Pancreas (tissue), 10 donors: ENCODE results near the gene CDKAL1. TPM values are rescaled to one million over a fixed set of nuclear protein-coding genes. Genes with fewer than 3 reads are reported as not detected.

Source experiments
- ATAC-seq, 4 donors: fragments of 200-7000 bp; cut with Tn5 transposase; one replicate each; pipeline versions ENCODE4 v1.8.0 to v1.9.1; 2020; ENCODE audit warnings: mild to moderate bottlenecking in 4 of 4, moderate library complexity in 4 of 4
- DNase-seq, 6 donors: peaks; one replicate each; pipeline ENCODE4 v3.0.0-alpha.2; 2020
- FAIRE-seq: peaks from 2 replicates; lab custom pipeline; 2012; peaks lifted over from hg19 to GRCh38; lab: Jason Lieb, UNC
- H3K27ac ChIP-seq, 4 donors: fragments of 200-600 bp; sonication (generic); 1 replicate in 3 of 4; 2 replicates in 1 of 4; pipeline versions ENCODE4 v1.5.0 to v1.8.0; 2020
- H3K27me3 ChIP-seq, 4 donors: fragments of 200-600 bp; one replicate each; pipeline ENCODE4 v1.8.0; 2021
- H3K36me3 ChIP-seq, 3 donors: fragments of 200-600 bp; sonication (generic) in 1 of 3; one replicate each; pipeline versions ENCODE4 v1.5.0 to v1.8.0; 2020 to 2021
- H3K4me1 ChIP-seq, 3 donors: fragments of 200-600 bp; one replicate each; pipeline ENCODE4 v1.8.0; 2021
- H3K4me3 ChIP-seq, 4 donors: fragments of 200-600 bp; sonication (generic) in 2 of 4; one replicate each; pipeline versions ENCODE4 v1.5.0 to v1.8.0; 2020 to 2021
- H3K9me3 ChIP-seq, 4 donors: fragments of 200-600 bp; one replicate each; pipeline ENCODE4 v1.8.0; 2021
- CTCF ChIP-seq, 4 donors: fragments of 200-600 bp; sonication (generic) in 3 of 4; IDR thresholded peaks; one replicate each; pipeline versions ENCODE4 v1.5.0 to v1.8.0; 2021; ENCODE audit warnings: antibody characterized with exemption in 4 of 4
- WGBS, 2 donors: extraction: QIAGEN DNeasy Blood & Tissue Kit; methylation state at CpG; one replicate each; pipeline ENCODE4 v1.1.7; 2013; 5-methylcytosine and 5-hydroxymethylcytosine counted together
- intact Hi-C, 3 donors: fragments of 100-400 bp; cut with DNase I; formaldehyde crosslinking; loops; one replicate each; pipeline versions ENCODE4 v1.11.1 to v1.14.2; 2022
- polyA plus RNA-seq, 2 donors: library from polyadenylated mRNA; stranded (reverse); fragments of 200-250 nt; gene quantifications; one replicate each; pipeline ENCODE4 v1.2.3, GENCODE V29; 2013
- total RNA-seq, 6 donors: library from RNA; stranded (reverse); fragmentation: NEBNext Ultra II Directional in 4 of 6; extraction: Animal tissue kit (Norgen Biotek cat#: 25700) in 4 of 6; gene quantifications; one replicate each; pipeline versions ENCODE4 v1.2.1 to v1.2.4, GENCODE V29; 2021 to 2023
- donor health status: healthy with polysubstance abuse.
- donor health status: DM: no; HTN: no; CAD: no; lungs with moderate emphysema.
- donor health status: DM: no; HTN: no; CAD: no.
- donor health status: control.
- donor health status: control.
- donor health status: Bipolar disorder and iron deficiency.
- donor health status: DM: yes; HTN: yes; CAD: no.
- donor health status: DM: no; HTN: no; CAD: no.
- donor health status: DM: no; HTN: no; CAD: no.
- donor health status: DM: yes; HTN: yes; CAD: no.

Gene CDKAL1
- total and polyA plus RNA-seq, 8 donors = 3.3 to 11.7 (median 8.2) TPM

GRCh38 chr6:20965915-20966314 lies 431.7 kb downstream of the CDKAL1 start:
- H3K27ac ChIP-seq = no peak overlapping the region
- FAIRE-seq = no peak

GRCh38 chr6:20969551-20969950 lies 435.3 kb downstream of the CDKAL1 start:
- 91 to 100% methylated on average over 1 of the region's 1 CpG for WGBS, 2 donors
- DNase-seq (no peak), ATAC-seq (no peak), FAIRE-seq (no peak)
- Histone ChIP-seq H3K36me3 (no peaks in the 10 kb centered on the region), H3K27me3 (no peaks in the 10 kb centered on the region), H3K27ac (no peak overlapping the region), H3K4me1 (no peaks in the 10 kb centered on the region), H3K9me3 (no peaks in the 10 kb centered on the region), H3K4me3 (no peak overlapping the region)
- intact Hi-C loops = no loop called here
- TF ChIP-seq CTCF (IDR thresholded peaks at IDR 0.05) = no peak

More at GRCh38 chr6:20965915-20966314, 431.7 kb downstream of the CDKAL1 start:
- no peaks in the 10 kb centered on the region for H3K9me3 ChIP-seq
- no peaks in the 10 kb centered on the region for H3K27me3 ChIP-seq
- H3K4me3 ChIP-seq = no peak overlapping the region
- 71 to 78% methylated on average over 5 of the region's 5 CpGs for WGBS, 2 donors
- ATAC-seq = no peak
- no peaks in the 10 kb centered on the region for H3K36me3 ChIP-seq
- H3K4me1 ChIP-seq = no peaks in the 10 kb centered on the region
- DNase-seq = no peak
- TF ChIP-seq CTCF (IDR thresholded peaks at IDR 0.05) = no peak
- intact Hi-C loops = no loop called here

GRCh38 chr6:20976391-20976918 lies 442.2 kb downstream of the CDKAL1 start:
- Histone ChIP-seq H3K27me3 (no peaks in the 10 kb centered on the region), H3K4me3 (no peak overlapping the region), H3K27ac (no peak overlapping the region), H3K9me3 (no peaks in the 10 kb centered on the region), H3K36me3 (no peaks in the 10 kb centered on the region), H3K4me1 (no peaks in the 10 kb centered on the region)
- FAIRE-seq (no peak), ATAC-seq (no peak), DNase-seq (no peak)
- intact Hi-C loops = no loop called here
- TF ChIP-seq CTCF (IDR thresholded peaks at IDR 0.05) = no peak
- WGBS, 2 donors = 96 to 97% methylated on average over 5 of the region's 5 CpGs

- DNase-seq (no peak), ATAC-seq (no peak), FAIRE-seq (no peak)
- Histone ChIP-seq H3K9me3 (no peaks in the 10 kb centered on the region), H3K27ac (no peak overlapping the region), H3K4me3 (no peak overlapping the region), H3K36me3 (no peaks in the 10 kb centered on the region), H3K27me3 (no peaks in the 10 kb centered on the region), H3K4me1 (no peaks in the 10 kb centered on the region)
- WGBS, 2 donors = 83 to 86% methylated on average over 5 of the region's 5 CpGs
- intact Hi-C loops = no loop called here
- TF ChIP-seq CTCF (IDR thresholded peaks at IDR 0.05) = no peak
These were observed 443.9 kb downstream of the CDKAL1 start for GRCh38 chr6:20978151-20978614.

GRCh38 chr6:20979076-20979475 lies 444.8 kb downstream of the CDKAL1 start:
- ATAC-seq (no peak), DNase-seq (no peak), FAIRE-seq (no peak)
- no peaks in the 10 kb centered on the region for H3K36me3 ChIP-seq
- no peaks in the 10 kb centered on the region for H3K9me3 ChIP-seq
- no peak overlapping the region for H3K4me3 ChIP-seq
- no peaks in the 10 kb centered on the region for H3K4me1 ChIP-seq
- no peak overlapping the region for H3K27ac ChIP-seq
- 95% methylated on average over 1 of the region's 1 CpG for WGBS, 2 donors
- no peak for TF ChIP-seq CTCF (IDR thresholded peaks at IDR 0.05)
- intact Hi-C loops = no loop called here
- no peaks in the 10 kb centered on the region for H3K27me3 ChIP-seq
